IMR-90 (cell line): ENCODE data around the gene ANKMY1.

Experiments
- BHLHE40 ChIP-seq: fragments of 150-350 bp; IDR thresholded peaks from 2 replicates; pipeline ENCODE4 v1.6.1; 2016; ENCODE audit warnings: mild to moderate bottlenecking, low read depth, low read length
- CEBPB ChIP-seq: IDR thresholded peaks from 2 replicates; pipeline ENCODE4 v1.6.1; 2012; ENCODE audit warnings: low read depth, low read length, improper control_type of control experiment
- FOS ChIP-seq: fragments of 150-350 bp; IDR thresholded peaks from 2 replicates; pipeline ENCODE4 v1.6.1; 2016; ENCODE audit warnings: low read depth, low read length
- MAFK ChIP-seq: IDR thresholded peaks from 2 replicates; pipeline ENCODE4 v1.6.1; 2012; ENCODE audit warnings: low read depth, low read length, improper control_type of control experiment
- MAZ ChIP-seq: IDR thresholded peaks from 2 replicates; pipeline ENCODE4 v1.6.1; 2012; ENCODE audit warnings: low read depth, mild to moderate bottlenecking, low read length, improper control_type of control experiment, moderate library complexity, borderline replicate concordance
- MXI1 ChIP-seq: IDR thresholded peaks from 2 replicates; pipeline ENCODE4 v1.6.1; 2012; ENCODE audit warnings: low read depth, mild to moderate bottlenecking, low read length, moderate library complexity, borderline replicate concordance
- NFE2L2 ChIP-seq: fragments of 150-350 bp; IDR thresholded peaks from 2 replicates; pipeline ENCODE4 v1.6.1; 2016; ENCODE audit warnings: low read depth, mild to moderate bottlenecking, low read length
- POLR2A ChIP-seq: IDR thresholded peaks from 2 replicates; pipeline ENCODE4 v1.6.1; 2012; ENCODE audit warnings: mild to moderate bottlenecking, low read depth, low read length
- RAD21 ChIP-seq: IDR thresholded peaks from 2 replicates; pipeline ENCODE4 v1.6.1; 2012; ENCODE audit warnings: low read length, improper control_type of control experiment
- RCOR1 ChIP-seq: IDR thresholded peaks from 2 replicates; pipeline ENCODE4 v1.6.1; 2012; ENCODE audit warnings: mild to moderate bottlenecking, low read length, improper control_type of control experiment; ENCODE audit not compliant: insufficient replicate concordance
- TF ChIP-seq, protein P1 (sequence below): conservative IDR thresholded peaks from 2 replicates; pipeline ENCODE4 v1.5.1; 2012; ENCODE audit warnings: mild to moderate bottlenecking, low read depth, low read length, improper control_type of control experiment
- TF ChIP-seq, protein P2 (sequence below): fragments of 150-350 bp; IDR thresholded peaks from 2 replicates; pipeline ENCODE4 v1.6.1; 2017; ENCODE audit warnings: mild to moderate bottlenecking, antibody characterized with exemption, low read length, low read depth
- TF ChIP-seq, protein P3 (sequence below): fragments of 150-350 bp; IDR thresholded peaks from 2 replicates; pipeline ENCODE4 v1.6.1; 2016; ENCODE audit warnings: low read depth, mild to moderate bottlenecking, low read length, moderate library complexity, borderline replicate concordance

DNA sequence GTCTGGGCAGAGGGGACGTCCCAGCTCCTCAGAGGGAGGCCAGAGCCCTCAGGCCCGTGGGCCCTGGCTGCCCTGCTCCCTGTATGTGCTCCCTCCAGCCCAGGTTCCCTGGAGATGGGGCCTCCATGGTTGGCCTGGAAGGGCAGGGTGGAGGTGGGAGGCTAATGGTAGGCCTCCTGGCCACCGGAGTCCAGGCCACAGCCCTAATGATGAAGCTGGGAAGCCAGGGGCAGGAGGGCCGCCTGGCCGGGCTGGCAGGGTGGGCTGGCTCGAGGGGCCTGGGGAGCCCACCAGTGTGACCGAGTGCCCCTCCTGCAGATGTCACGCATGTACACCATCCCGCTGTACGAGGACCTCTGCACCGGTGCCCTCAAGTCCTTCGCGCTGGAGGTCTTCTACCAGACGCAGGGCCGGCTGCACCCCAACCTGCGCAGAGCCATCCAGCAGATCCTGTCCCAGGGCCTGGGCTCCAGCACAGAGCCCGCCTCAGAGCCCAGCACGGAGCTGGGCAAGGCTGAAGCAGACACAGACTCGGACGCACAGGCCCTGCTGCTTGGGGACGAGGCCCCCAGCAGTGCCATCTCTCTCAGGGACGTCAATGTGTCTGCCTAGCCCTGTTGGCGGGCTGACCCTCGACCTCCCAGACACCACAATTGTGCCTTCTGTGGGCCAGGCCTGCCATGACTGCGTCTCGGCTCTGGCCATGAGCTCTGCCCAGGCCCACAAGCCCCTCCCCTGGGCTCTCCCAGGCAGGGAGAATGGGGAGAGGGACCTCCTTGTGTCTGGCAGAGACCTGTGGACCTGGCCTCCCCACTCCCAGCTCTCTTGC lies 19.7 kb upstream of the ANKMY1 start:
- TF ChIP-seq, protein P1, sequence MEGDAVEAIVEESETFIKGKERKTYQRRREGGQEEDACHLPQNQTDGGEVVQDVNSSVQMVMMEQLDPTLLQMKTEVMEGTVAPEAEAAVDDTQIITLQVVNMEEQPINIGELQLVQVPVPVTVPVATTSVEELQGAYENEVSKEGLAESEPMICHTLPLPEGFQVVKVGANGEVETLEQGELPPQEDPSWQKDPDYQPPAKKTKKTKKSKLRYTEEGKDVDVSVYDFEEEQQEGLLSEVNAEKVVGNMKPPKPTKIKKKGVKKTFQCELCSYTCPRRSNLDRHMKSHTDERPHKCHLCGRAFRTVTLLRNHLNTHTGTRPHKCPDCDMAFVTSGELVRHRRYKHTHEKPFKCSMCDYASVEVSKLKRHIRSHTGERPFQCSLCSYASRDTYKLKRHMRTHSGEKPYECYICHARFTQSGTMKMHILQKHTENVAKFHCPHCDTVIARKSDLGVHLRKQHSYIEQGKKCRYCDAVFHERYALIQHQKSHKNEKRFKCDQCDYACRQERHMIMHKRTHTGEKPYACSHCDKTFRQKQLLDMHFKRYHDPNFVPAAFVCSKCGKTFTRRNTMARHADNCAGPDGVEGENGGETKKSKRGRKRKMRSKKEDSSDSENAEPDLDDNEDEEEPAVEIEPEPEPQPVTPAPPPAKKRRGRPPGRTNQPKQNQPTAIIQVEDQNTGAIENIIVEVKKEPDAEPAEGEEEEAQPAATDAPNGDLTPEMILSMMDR, result no peak
- no peak for TF ChIP-seq NFE2L2
- TF ChIP-seq, protein P2, sequence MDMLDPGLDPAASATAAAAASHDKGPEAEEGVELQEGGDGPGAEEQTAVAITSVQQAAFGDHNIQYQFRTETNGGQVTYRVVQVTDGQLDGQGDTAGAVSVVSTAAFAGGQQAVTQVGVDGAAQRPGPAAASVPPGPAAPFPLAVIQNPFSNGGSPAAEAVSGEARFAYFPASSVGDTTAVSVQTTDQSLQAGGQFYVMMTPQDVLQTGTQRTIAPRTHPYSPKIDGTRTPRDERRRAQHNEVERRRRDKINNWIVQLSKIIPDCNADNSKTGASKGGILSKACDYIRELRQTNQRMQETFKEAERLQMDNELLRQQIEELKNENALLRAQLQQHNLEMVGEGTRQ, result no peak
- no peak for TF ChIP-seq BHLHE40
- no peak for TF ChIP-seq RAD21
- no peak for TF ChIP-seq POLR2A
- no peak for TF ChIP-seq MAFK
- TF ChIP-seq, protein P3, sequence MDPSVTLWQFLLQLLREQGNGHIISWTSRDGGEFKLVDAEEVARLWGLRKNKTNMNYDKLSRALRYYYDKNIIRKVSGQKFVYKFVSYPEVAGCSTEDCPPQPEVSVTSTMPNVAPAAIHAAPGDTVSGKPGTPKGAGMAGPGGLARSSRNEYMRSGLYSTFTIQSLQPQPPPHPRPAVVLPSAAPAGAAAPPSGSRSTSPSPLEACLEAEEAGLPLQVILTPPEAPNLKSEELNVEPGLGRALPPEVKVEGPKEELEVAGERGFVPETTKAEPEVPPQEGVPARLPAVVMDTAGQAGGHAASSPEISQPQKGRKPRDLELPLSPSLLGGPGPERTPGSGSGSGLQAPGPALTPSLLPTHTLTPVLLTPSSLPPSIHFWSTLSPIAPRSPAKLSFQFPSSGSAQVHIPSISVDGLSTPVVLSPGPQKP, result no peak
- no peak for TF ChIP-seq MAZ
- TF ChIP-seq FOS, result no peak
- TF ChIP-seq CEBPB, result no peak
- TF ChIP-seq RCOR1, result no peak
- no peak for TF ChIP-seq MXI1
